Sigmoid colon (tissue), 7 donors: ENCODE data around the gene COL23A1. TPM values are rescaled to one million over a fixed set of nuclear protein-coding genes. Genes with fewer than 3 reads are reported as not detected.

ENCODE experiments used
- DNase-seq: peaks from one replicate; pipeline ENCODE4 v3.0.0-alpha.2; 2019
- H3K27ac ChIP-seq, 4 donors: fragments of 200-600 bp; sonication (generic); one replicate each; pipeline ENCODE4 v1.5.1; 2016 to 2019; ENCODE audit warnings: mild to moderate bottlenecking in 1 of 4
- H3K27me3 ChIP-seq, 3 donors: fragments of 200-600 bp; sonication (generic); one replicate each; pipeline ENCODE4 v1.5.1; 2019; ENCODE audit warnings: mild to moderate bottlenecking in 1 of 3
- H3K36me3 ChIP-seq, 4 donors: fragments of 200-600 bp; sonication (generic); one replicate each; pipeline ENCODE4 v1.5.1; 2016 to 2019
- H3K4me1 ChIP-seq, 4 donors: fragments of 200-600 bp; sonication (generic); one replicate each; pipeline ENCODE4 v1.5.1; 2017 to 2019
- H3K4me3 ChIP-seq, 4 donors: fragments of 200-600 bp; sonication (generic); one replicate each; pipeline ENCODE4 v1.5.1; 2017 to 2019; ENCODE audit warnings: mild to moderate bottlenecking in 2 of 4, moderate library complexity in 1 of 4
- H3K9me3 ChIP-seq, 4 donors: fragments of 200-600 bp in 3 of 4; sonication (generic) in 3 of 4; one replicate each; pipeline versions ENCODE4 v1.5.1 to v1.6.1; 2013 to 2019
- EP300 ChIP-seq, 4 donors: sonication (generic); formaldehyde crosslinking; IDR thresholded peaks; one replicate each; pipeline ENCODE4 v1.6.1; 2017; ENCODE audit warnings: antibody characterized with exemption in 4 of 4
- POLR2A ChIP-seq, 2 donors: fragments of 450-650 bp; IDR thresholded peaks; one replicate each; pipeline ENCODE4 v1.6.1; 2016; ENCODE audit warnings: antibody characterized with exemption in 2 of 2, mild to moderate bottlenecking in 2 of 2, moderate library complexity in 2 of 2
- POLR2AphosphoS5 ChIP-seq, 4 donors: sonication (generic); formaldehyde crosslinking; IDR thresholded peaks; one replicate each; pipeline ENCODE4 v1.6.1; 2017; ENCODE audit warnings: antibody characterized with exemption in 4 of 4
- WGBS, 2 donors: extraction: QIAGEN DNeasy Blood & Tissue Kit; methylation state at CpG; one replicate each; pipeline ENCODE4 v1.1.7; 2013; 5-methylcytosine and 5-hydroxymethylcytosine counted together
- intact Hi-C: fragments of 100-400 bp; cut with DNase I; formaldehyde crosslinking; loops from one replicate; pipeline ENCODE4 v1.15.1; 2023
- polyA plus RNA-seq, 3 donors: library from polyadenylated mRNA; stranded (reverse); fragments of 200-250 nt; gene quantifications; one replicate each; pipeline ENCODE4 v1.2.3, GENCODE V29; 2013
- total RNA-seq, 4 donors: library from RNA; depleted of rRNA; stranded (reverse); fragments of >200 nt; gene quantifications; one replicate each; pipeline ENCODE4 v1.1.0, GENCODE V29; 2016
- TF ChIP-seq, protein P1 (sequence below), 4 experiments: fragments of 450-650 bp in 3 of 4; fragments of 200-600 bp in 1 of 4; IDR thresholded peaks; one replicate each; pipeline ENCODE4 v1.5.1; 2016 to 2019; ENCODE audit warnings: antibody characterized with exemption in 4 of 4, mild to moderate bottlenecking in 3 of 4, moderate library complexity in 2 of 4
- donor health status: healthy with polysubstance abuse.
- donor health status: Bipolar disorder and iron deficiency.
- donor health status: healthy.

COL23A1 gene
- total and polyA plus RNA-seq, 7 donors = 0.28 to 1.2 (median 0.57) TPM; not detected in 1

DNA sequence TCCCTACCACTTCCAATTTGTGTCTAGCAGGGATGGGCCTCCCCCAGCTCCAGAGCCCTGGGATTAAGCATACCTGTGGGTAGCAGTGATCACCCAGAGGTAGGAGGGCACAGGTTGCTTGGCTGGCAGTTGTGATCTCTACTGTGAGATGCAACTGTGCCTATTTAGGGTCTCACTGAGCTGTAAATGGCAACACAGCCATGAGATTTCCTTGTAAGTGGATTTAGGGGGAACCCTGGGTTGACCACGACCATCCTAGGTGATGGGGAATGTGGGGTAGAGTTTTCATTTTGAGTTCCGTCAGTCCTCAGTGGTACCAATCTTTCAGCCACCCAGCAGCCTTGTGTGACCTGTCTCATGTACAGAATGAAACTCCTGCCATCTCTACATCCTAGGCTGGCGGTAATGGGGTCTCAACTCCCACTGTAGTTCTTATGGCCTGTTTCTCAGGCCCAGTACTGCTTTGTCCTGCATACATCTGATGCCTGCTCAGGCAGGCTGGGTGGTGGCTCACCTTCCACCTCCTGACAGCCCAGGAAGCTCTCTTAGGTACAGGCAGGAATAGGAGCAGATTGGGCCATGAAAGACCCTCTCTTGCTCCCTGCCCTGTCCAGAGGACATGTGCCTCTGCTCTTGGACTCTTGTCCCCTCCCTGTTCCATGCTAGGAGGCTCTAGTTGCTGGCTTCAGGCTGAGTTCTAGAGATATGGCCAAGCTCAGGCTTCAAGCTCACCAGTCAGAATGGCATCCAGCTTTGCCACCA, 377.8 kb downstream of the COL23A1 start:
- WGBS, 2 donors = 88 to 89% methylated on average over 3 of the region's 3 CpGs
- H3K27ac ChIP-seq = no peak overlapping the region
- no peak for TF ChIP-seq POLR2AphosphoS5 (IDR thresholded peaks at IDR 0.05)
- TF ChIP-seq POLR2A (IDR thresholded peaks at IDR 0.05) = no peak
- H3K9me3 ChIP-seq = no peaks in the 10 kb centered on the region
- H3K27me3 ChIP-seq = no peaks in the 10 kb centered on the region
- H3K4me3 ChIP-seq = no peak overlapping the region
- peaks cover 0 to 2% (median 0%) of the 10 kb centered on the region in 4 donors for H3K4me1 ChIP-seq
- intact Hi-C loops = no loop called here
- no peak for DNase-seq
- H3K36me3 ChIP-seq = peaks cover 44 to 100% (median 79%) of the 10 kb centered on the region in 4 donors

DNA sequence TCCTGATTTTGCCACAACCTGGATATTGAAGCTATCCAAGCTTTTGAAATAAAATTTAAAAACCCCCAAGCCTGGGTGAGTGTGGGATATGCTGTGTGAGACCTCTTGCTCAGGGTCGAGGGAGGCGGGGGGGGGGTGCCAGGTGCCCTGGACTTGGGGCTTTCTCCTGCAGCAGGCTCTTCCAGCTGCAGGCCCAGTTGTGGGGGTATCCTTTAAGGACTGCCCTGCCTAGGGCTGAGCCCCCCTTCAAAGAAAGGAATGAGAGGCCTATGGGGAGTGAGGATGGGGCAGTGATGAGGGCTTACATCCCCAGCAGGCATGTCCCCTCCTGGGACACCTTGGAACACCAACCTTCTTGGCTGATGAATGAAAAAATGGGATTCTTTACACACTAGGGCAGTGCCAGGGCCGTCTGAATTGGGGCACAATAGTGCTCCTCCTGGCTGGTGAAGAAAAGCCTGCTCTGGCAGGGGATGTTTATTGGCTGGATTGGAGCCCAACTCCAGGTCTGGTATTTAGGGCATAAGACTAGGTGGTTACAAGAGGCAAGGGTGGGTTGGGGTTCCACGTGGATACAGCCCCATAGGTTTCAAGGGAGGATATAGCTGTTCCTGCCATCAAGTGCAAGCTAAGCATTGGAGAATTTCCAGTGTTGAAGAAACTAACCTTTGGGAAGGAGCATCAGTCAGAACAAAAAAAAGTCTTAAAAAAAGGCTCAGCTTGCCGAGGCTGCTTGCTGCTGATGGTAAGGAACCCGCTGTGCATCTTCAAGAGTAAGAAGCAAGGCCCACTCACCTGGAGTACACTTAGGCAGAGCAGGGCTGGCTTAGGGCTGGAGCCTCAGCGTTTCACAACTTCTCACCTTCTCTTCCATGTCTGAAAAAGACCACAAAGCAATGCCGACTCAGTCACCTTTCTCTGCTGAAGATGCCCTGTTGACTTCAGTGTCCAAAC, 378.8 kb downstream of the COL23A1 start:
- Histone ChIP-seq H3K4me3 (no peak overlapping the region), H3K27ac (no peak overlapping the region), H3K36me3 (peaks cover 44 to 100% (median 78%) of the 10 kb centered on the region in 4 donors), H3K4me1 (peaks cover 0 to 12% (median 10%) of the 10 kb centered on the region in 4 donors), H3K9me3 (no peaks in the 10 kb centered on the region), H3K27me3 (no peaks in the 10 kb centered on the region)
- 53 to 72% methylated on average over 8 of the region's 8 CpGs for WGBS, 2 donors
- intact Hi-C loops = no loop called here
- peak; percentile 12 for DNase-seq
- TF ChIP-seq, protein P1, sequence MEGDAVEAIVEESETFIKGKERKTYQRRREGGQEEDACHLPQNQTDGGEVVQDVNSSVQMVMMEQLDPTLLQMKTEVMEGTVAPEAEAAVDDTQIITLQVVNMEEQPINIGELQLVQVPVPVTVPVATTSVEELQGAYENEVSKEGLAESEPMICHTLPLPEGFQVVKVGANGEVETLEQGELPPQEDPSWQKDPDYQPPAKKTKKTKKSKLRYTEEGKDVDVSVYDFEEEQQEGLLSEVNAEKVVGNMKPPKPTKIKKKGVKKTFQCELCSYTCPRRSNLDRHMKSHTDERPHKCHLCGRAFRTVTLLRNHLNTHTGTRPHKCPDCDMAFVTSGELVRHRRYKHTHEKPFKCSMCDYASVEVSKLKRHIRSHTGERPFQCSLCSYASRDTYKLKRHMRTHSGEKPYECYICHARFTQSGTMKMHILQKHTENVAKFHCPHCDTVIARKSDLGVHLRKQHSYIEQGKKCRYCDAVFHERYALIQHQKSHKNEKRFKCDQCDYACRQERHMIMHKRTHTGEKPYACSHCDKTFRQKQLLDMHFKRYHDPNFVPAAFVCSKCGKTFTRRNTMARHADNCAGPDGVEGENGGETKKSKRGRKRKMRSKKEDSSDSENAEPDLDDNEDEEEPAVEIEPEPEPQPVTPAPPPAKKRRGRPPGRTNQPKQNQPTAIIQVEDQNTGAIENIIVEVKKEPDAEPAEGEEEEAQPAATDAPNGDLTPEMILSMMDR (IDR thresholded peaks at IDR 0.05) = no peak
- TF ChIP-seq POLR2AphosphoS5 (IDR thresholded peaks at IDR 0.05) = peak in 1 of 4 donors; percentile 4

DNA sequence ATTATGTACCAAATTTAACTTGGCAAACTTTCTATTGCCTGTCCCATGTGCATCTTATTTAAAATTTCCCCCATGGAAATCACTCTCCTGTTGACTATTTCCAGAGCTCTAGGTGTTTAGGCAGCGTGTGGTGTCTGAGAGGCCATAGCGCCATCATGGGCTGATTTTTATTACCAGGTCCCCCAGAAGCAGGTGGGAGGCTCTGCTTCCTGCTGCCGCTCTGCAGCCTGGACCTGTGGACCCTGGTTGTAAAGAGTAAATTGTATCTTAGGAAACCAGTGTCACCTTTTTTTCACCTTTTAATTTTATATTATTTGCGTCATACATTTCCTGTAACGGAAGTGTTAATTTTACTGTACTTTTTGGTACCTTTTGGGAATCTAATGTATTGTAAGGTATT, 379.5 kb downstream of the COL23A1 start:
- Histone ChIP-seq H3K9me3 (no peaks in the 10 kb centered on the region), H3K4me3 (no peak overlapping the region), H3K27me3 (no peaks in the 10 kb centered on the region), H3K27ac (no peak overlapping the region), H3K36me3 (peaks cover 44 to 96% (median 72%) of the 10 kb centered on the region in 4 donors), H3K4me1 (peaks cover 0 to 19% (median 17%) of the 10 kb centered on the region in 4 donors)
- TF ChIP-seq POLR2A (IDR thresholded peaks at IDR 0.05) (no peak), EP300 (IDR thresholded peaks at IDR 0.05) (no peak), POLR2AphosphoS5 (IDR thresholded peaks at IDR 0.05) (no peak)
- TF ChIP-seq, protein P1 (IDR thresholded peaks at IDR 0.05) = no peak
- DNase-seq = peak; percentile 38
- intact Hi-C loops = no loop called here
- WGBS, 2 donors = 51 to 77% methylated on average over 5 of the region's 5 CpGs

DNA sequence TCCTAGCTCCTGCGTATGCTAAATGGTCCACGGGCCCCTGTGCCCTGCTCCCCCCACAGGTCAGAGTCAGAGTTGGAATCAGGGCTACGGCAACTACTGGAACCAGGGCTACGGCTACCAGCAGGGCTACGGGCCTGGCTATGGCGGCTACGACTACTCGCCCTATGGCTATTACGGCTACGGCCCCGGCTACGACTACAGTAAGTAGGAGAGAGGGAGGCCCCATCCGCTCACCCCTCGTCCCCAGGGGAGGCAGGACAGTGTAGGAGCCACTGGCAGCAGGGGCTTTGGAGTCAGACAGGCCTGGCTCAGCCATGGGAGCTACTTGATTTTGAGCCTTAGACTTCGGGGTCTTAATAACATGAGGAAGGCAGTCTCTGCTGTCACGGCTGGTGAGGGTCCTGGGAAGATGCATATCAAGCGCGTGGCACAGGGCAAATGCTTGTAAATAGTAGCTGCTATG, 380.1 kb downstream of the COL23A1 start:
- Histone ChIP-seq H3K27me3 (no peaks in the 10 kb centered on the region), H3K36me3 (peaks cover 44 to 90% (median 69%) of the 10 kb centered on the region in 4 donors), H3K9me3 (no peaks in the 10 kb centered on the region), H3K4me1 (peaks cover 0 to 22% (median 20%) of the 10 kb centered on the region in 4 donors), H3K27ac (no peak overlapping the region), H3K4me3 (no peak overlapping the region)
- no peak for TF ChIP-seq EP300 (IDR thresholded peaks at IDR 0.05)
- TF ChIP-seq, protein P1 (IDR thresholded peaks at IDR 0.05) = no peak
- no peak for TF ChIP-seq POLR2AphosphoS5 (IDR thresholded peaks at IDR 0.05)
- no peak for TF ChIP-seq POLR2A (IDR thresholded peaks at IDR 0.05)
- DNase-seq = peak; percentile 62
- 72 to 90% methylated on average over 18 of the region's 18 CpGs for WGBS, 2 donors
- intact Hi-C loops = no loop called here
